Adrenal gland (tissue), 12 donors: ENCODE measurements around the gene CNTLN. TPM values are rescaled to one million over a fixed set of nuclear protein-coding genes. Genes with fewer than 3 reads are reported as not detected.

Source experiments
- DNase-seq, 7 donors: peaks; one replicate each; pipeline ENCODE4 v3.0.0-alpha.2; 2019 to 2020
- H3K27ac ChIP-seq, 5 donors: fragments of 200-600 bp; sonication (generic) in 4 of 5; 1 replicate in 3 of 5; 2 replicates in 2 of 5; pipeline versions ENCODE4 v1.5.1 to v1.8.0; 2016 to 2020; ENCODE audit warnings: mild to moderate bottlenecking in 1 of 5
- H3K27me3 ChIP-seq: fragments of 200-600 bp; 2 replicates; pipeline ENCODE4 v1.8.0; 2021
- H3K36me3 ChIP-seq, 2 donors: fragments of 200-600 bp; replicated peaks in 1 of 2; 1 replicate in 1 of 2; 2 replicates in 1 of 2; pipeline versions ENCODE4 v1.5.1 to v1.8.0; 2018 to 2022
- H3K4me1 ChIP-seq, 2 donors: fragments of 200-600 bp; replicated peaks in 1 of 2; 1 replicate in 1 of 2; 2 replicates in 1 of 2; pipeline versions ENCODE4 v1.5.1 to v1.8.0; 2018 to 2021
- H3K4me3 ChIP-seq, 4 donors: fragments of 200-600 bp; sonication (generic) in 3 of 4; one replicate each; pipeline ENCODE4 v1.5.1; 2016 to 2018
- H3K9me3 ChIP-seq, 3 donors: fragments of 200-600 bp; sonication (generic) in 1 of 3; replicated peaks in 1 of 3; 1 replicate in 2 of 3; 2 replicates in 1 of 3; pipeline versions ENCODE4 v1.5.1 to v1.8.0; 2016 to 2021
- POLR2A ChIP-seq, 2 donors: fragments of 450-650 bp; IDR thresholded peaks; one replicate each; pipeline ENCODE4 v1.6.1; 2017; ENCODE audit warnings: antibody characterized with exemption in 2 of 2, mild to moderate bottlenecking in 2 of 2, moderate library complexity in 1 of 2
- WGBS, 4 donors: extraction: QIAGEN DNeasy Blood & Tissue Kit in 2 of 4; methylation state at CpG; one replicate each; pipeline versions ENCODE4 v1.1.5 to v1.1.7; 2013 to 2017; 5-methylcytosine and 5-hydroxymethylcytosine counted together
- intact Hi-C, 2 donors: fragments of 100-400 bp; cut with DNase I; formaldehyde crosslinking; loops; one replicate each; pipeline versions ENCODE4 v1.14.1 to v1.15.0; 2022 to 2023
- polyA plus RNA-seq, 3 donors: library from polyadenylated mRNA; stranded (reverse); fragments of 200-250 nt in 2 of 3; fragments of 350-450 nt in 1 of 3; fragmentation: Illumina TruSeq in 1 of 3; extraction: RNeasy Lipid Tissue Mini Kit (QIAGEN cat#74804) in 1 of 3; gene quantifications; one replicate each; pipeline ENCODE4 v1.2.3, GENCODE V29; 2013 to 2014
- total RNA-seq, 9 donors: library from RNA; depleted of rRNA in 4 of 9; stranded (reverse); fragments of >200 nt in 4 of 9; fragments of 120-200 nt in 1 of 9; fragmentation: NEBNext Ultra II Directional in 1 of 9; extraction: Animal tissue kit (Norgen Biotek cat#: 25700) in 1 of 9; gene quantifications; one replicate each; pipeline versions ENCODE4 v1.1.0 to v1.2.4, GENCODE V29; 2013 to 2023
- TF ChIP-seq, protein P1 (sequence below), 6 experiments: fragments of 450-650 bp in 4 of 6; fragments of 200-600 bp in 2 of 6; sonication (generic) in 1 of 6; IDR thresholded peaks; 1 replicate in 5 of 6; 2 replicates in 1 of 6; pipeline versions ENCODE4 v1.5.1 to v1.8.0; 2016 to 2021; ENCODE audit warnings: antibody characterized with exemption in 6 of 6, mild to moderate bottlenecking in 2 of 6, moderate library complexity in 1 of 6
- donor health status: healthy with polysubstance abuse.
- donor health status: Bipolar disorder and iron deficiency.
- donor health status: DM: yes; HTN: yes; CAD: no.
- donor health status: DM: no; HTN: no; CAD: no.
- donor health status: DM: no; HTN: no; CAD: no.
- donor health status: DM: yes; HTN: yes; CAD: no.

Gene CNTLN
- total and polyA plus RNA-seq, 12 donors = 2.1 to 13.6 (median 6.4) TPM

DNA sequence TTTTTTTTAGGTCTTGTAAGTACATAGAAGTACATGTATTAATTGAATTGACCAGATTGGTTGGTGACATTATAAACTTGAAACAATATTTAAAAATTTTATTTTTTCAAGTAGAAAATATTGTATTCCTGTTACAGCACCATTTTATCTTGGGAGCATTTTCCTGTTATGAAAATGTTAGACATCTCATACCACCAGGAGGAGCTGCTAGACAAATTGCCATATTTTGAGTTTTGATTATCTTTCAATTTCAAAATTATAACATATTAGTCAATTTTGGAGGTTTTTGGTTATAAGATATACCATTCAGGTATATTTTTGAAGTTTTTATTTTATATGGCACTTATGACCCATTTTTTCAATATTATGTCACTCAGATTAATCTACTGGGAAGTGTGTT, 84.4 kb downstream of the CNTLN start:
- intact Hi-C loops = no loop called here
- no peak for DNase-seq
- H3K9me3 ChIP-seq = no peaks in the 10 kb centered on the region

DNA sequence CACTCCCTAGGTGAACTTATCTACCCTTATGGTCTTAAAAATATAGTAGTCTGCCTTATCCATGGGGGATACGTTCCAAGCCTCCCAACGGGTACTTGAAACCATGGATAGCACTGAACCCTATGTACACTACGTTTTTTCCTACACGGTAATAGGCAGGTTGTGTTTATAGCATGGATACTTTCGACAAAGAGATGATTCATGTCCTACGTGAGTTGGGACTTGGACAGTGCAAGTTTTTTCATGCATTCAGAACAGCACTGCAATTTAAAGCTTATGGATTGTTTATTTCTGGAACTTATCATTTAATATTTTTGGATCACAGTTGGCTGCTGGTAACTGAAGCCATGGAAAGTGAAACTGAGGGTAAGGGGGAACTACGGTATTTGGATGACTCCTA, 88.1 kb downstream of the CNTLN start:
- DNase-seq = no peak
- WGBS, 4 donors = 93 to 97% (median 94%) methylated on average over 7 of the region's 7 CpGs
- H3K4me3 ChIP-seq = no peak overlapping the region
- intact Hi-C loops = loop anchor here in 1 of 2 donors (10.0 kb wide), 1 partner anchor 232 kb away; no protein-coding TSS in a partner anchor
- H3K4me1 ChIP-seq = no peaks in the 10 kb centered on the region
- no peaks in the 10 kb centered on the region for H3K36me3 ChIP-seq
- no peak overlapping the region for H3K27ac ChIP-seq
- H3K27me3 ChIP-seq = no peaks in the 10 kb centered on the region
- TF ChIP-seq POLR2A (IDR thresholded peaks at IDR 0.05) = no peak
- TF ChIP-seq, protein P1, sequence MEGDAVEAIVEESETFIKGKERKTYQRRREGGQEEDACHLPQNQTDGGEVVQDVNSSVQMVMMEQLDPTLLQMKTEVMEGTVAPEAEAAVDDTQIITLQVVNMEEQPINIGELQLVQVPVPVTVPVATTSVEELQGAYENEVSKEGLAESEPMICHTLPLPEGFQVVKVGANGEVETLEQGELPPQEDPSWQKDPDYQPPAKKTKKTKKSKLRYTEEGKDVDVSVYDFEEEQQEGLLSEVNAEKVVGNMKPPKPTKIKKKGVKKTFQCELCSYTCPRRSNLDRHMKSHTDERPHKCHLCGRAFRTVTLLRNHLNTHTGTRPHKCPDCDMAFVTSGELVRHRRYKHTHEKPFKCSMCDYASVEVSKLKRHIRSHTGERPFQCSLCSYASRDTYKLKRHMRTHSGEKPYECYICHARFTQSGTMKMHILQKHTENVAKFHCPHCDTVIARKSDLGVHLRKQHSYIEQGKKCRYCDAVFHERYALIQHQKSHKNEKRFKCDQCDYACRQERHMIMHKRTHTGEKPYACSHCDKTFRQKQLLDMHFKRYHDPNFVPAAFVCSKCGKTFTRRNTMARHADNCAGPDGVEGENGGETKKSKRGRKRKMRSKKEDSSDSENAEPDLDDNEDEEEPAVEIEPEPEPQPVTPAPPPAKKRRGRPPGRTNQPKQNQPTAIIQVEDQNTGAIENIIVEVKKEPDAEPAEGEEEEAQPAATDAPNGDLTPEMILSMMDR (IDR thresholded peaks at IDR 0.05) = no peak
- no peaks in the 10 kb centered on the region for H3K9me3 ChIP-seq

More for the DNA sequence above, 84.4 kb downstream of the CNTLN start:
- H3K36me3 ChIP-seq = no peaks in the 10 kb centered on the region
- no peak overlapping the region for H3K27ac ChIP-seq
- TF ChIP-seq POLR2A (IDR thresholded peaks at IDR 0.05) = no peak
- TF ChIP-seq, protein P1 (IDR thresholded peaks at IDR 0.05) = peak in 4 of 6 experiments; percentile 15 to 36 (median 26)
- no peak overlapping the region for H3K4me3 ChIP-seq
- no peaks in the 10 kb centered on the region for H3K27me3 ChIP-seq
- no peaks in the 10 kb centered on the region for H3K4me1 ChIP-seq

DNA sequence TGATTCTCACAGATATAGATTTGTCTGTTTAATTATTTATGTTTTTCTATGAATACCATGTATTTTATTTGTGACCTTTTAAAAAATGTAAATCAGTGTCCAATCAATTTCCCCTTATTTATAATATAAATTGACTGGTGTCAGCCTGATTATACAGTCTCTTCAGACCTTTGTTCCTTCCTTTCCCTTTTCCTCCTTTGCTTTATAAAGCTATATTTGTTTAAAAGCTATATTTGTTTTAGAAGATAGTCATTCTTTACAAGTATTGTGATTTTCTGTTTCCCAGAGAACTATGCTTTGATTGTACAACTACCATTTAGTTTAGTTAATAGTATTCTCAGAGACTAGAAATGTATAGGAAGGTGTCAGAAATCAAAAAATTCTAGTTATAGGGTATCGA, 90.6 kb downstream of the CNTLN start:
- WGBS, 4 donors = 96 to 100% (median 99%) methylated on average over 1 of the region's 1 CpG
- Histone ChIP-seq H3K4me1 (no peaks in the 10 kb centered on the region), H3K27me3 (no peaks in the 10 kb centered on the region), H3K36me3 (no peaks in the 10 kb centered on the region), H3K9me3 (no peaks in the 10 kb centered on the region), H3K4me3 (no peak overlapping the region), H3K27ac (no peak overlapping the region)
- TF ChIP-seq, protein P1 (IDR thresholded peaks at IDR 0.05) = no peak
- no peak for TF ChIP-seq POLR2A (IDR thresholded peaks at IDR 0.05)
- intact Hi-C loops = loop anchor here in 1 of 2 donors (10.0 kb wide), 1 partner anchor 229 kb away; no protein-coding TSS in a partner anchor
- no peak for DNase-seq

DNA sequence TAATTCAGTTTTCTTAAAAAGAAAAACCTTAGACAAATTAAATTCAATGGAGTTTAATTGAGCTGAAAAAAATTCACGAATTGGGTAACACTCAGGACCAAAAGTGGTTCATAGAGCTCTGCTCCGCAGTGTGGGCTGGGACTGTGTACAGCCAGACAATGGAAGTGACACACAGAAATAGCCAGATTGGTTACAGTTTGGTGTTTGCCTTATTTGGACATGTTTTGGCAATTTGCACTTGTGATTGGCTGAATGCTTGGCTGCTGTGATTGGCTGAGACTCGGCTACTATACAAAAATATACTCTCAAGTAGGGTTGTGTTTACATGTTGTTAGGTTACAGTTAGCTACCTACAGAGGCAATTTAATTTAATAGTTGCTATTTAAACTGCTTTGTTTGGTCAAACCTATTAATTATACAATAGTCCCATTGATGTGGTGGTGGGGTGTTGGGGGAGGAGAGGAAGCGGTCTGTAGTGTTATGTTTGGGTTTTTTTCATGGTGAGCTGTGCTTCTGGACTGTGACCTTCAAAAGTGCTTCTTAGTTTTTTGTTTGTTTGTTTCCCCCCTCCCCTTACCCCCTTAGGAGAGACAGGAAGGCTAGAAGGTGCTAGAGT, 95.2 kb downstream of the CNTLN start:
- WGBS, 4 donors = 94 to 99% (median 97%) methylated on average over 4 of the region's 4 CpGs
- intact Hi-C loops = loop anchor here in 1 of 2 donors (10.0 kb wide), 1 partner anchor 225 kb away; no protein-coding TSS in a partner anchor
- Histone ChIP-seq H3K4me1 (peaks cover 0 to 8% of the 10 kb centered on the region in 2 donors), H3K36me3 (no peaks in the 10 kb centered on the region), H3K27me3 (no peaks in the 10 kb centered on the region), H3K4me3 (no peak overlapping the region), H3K9me3 (no peaks in the 10 kb centered on the region), H3K27ac (no peak overlapping the region)
- TF ChIP-seq, protein P1 (IDR thresholded peaks at IDR 0.05) = no peak
- TF ChIP-seq POLR2A (IDR thresholded peaks at IDR 0.05) = no peak
- DNase-seq = no peak
